Choroid plexus epithelial cell (primary cell): ENCODE measurements around the gene DPYSL4.

Experiments
- DNase-seq: peaks from one replicate; pipeline ENCODE4 v3.0.0-alpha.2; 2010; ENCODE audit warnings: low read depth
- H3K4me3 ChIP-seq: 2 replicates; pipeline ENCODE4 v1.5.1; 2011; ENCODE audit warnings: low read depth, mild to moderate bottlenecking, control low read depth, low read length, moderate library complexity
- CTCF ChIP-seq: conservative IDR thresholded peaks from 2 replicates; pipeline ENCODE4 v1.5.1; 2011; ENCODE audit warnings: low read depth, mild to moderate bottlenecking, control low read depth, inconsistent platforms, low read length, moderate library complexity

The DPYSL4 gene

GRCh38 chr10:132170561-132171361 is 16.0 kb upstream of the DPYSL4 start:
- H3K4me3 ChIP-seq = no peak overlapping the region
- DNase-seq = no peak
- no peak for TF ChIP-seq CTCF

GRCh38 chr10:132172091-132173066 is 14.4 kb upstream of the DPYSL4 start:
- no peak for DNase-seq
- no peak overlapping the region for H3K4me3 ChIP-seq
- no peak for TF ChIP-seq CTCF

- DNase-seq = no peak
- no peak overlapping the region for H3K4me3 ChIP-seq
- no peak for TF ChIP-seq CTCF
Observed at GRCh38 chr10:132173185-132173584, 13.6 kb upstream of the DPYSL4 start.

- DNase-seq = no peak
- no peak overlapping the region for H3K4me3 ChIP-seq
- TF ChIP-seq CTCF = no peak
Observed at GRCh38 chr10:132174237-132174636, 12.5 kb upstream of the DPYSL4 start.

- no peak for TF ChIP-seq CTCF
- no peak overlapping the region for H3K4me3 ChIP-seq
- no peak for DNase-seq
Observed at GRCh38 chr10:132175408-132175807, 11.3 kb upstream of the DPYSL4 start.

GRCh38 chr10:132175907-132176581 is 10.7 kb upstream of the DPYSL4 start:
- no peak overlapping the region for H3K4me3 ChIP-seq
- DNase-seq = no peak
- no peak for TF ChIP-seq CTCF
